ENCODE measurements around the gene DNMT1.
A peak's percentile ranks its signal among the peaks of the same experiment; 100 is the strongest.
"Not testable (repeated sequence)": the region's sequence is repeated elsewhere in the genome, so short reads cannot be mapped to it uniquely, and the experiment has no call there.

DNMT1 gene

DNA sequence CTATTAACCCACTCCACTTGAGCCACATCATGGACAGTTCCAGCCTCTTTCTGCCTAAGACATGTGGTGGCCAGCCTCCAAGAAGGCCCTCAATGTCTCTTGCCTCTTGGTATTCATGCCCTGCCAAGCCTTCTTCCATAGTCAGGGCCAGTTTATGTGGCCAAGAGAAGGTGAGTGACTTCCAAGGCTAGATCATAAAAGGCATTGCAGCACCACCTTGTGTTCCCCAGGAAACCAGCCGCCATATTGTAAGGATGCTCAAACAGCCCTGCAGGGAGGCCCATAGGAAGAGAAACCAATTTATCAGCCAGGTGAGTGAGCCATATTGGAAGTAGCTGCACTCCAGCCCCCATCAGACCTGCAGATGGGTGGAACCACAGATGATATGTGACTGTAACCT, 12.3 kb upstream of the DNMT1 start:
- H3K27me3 Mint-ChIP-seq = no peaks in the 10 kb centered on the region
- peaks cover 70% of the 10 kb centered on the region for H3K4me1 Mint-ChIP-seq (ENCODE audit: low read depth)
- peaks cover 15% of the 10 kb centered on the region for H3K36me3 Mint-ChIP-seq (ENCODE audit: low read depth)
- no peak overlapping the region for H3K4me3 Mint-ChIP-seq
- H3K9me3 Mint-ChIP-seq = peaks cover 11% of the 10 kb centered on the region
- H3K27ac Mint-ChIP-seq = peak overlapping the region; percentile 92
- intact Hi-C loops (cut with micrococcal nuclease) = no loop called here

DNA sequence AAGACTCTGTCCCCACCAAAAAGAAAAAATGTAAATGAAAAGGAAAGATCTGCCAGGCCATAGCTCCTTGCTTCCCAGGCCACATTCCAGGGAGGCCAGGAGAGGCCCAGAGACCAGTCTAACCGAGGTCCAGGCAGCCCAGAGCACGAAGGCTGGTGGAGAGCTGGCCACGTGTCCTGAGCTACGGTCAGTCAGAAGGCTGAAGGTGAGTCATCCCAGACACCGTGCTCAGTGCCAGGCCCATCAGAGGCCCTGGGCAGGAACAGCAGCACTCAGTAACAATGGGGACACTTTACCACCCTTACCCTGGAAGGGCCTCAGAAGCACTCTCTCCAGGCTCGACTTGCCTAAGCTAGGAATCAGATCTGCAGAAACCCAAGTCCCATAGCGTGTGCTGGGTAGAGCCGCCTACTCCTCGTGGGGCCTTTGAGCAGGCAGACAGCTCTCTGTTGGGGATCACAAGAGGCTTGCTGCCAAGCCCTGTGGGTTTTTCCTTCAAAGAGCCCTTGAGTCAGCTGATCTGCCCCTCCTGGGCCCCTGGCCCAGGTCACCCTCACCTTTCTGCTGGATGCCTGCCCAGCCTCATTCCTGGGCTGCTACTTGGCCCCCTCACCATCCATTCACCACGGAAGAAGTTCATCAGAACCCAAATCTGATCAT, 11.6 kb upstream of the DNMT1 start:
- Mint-ChIP-seq H3K4me3 (no peak overlapping the region), H3K36me3 (ENCODE audit: low read depth) (peaks cover 15% of the 10 kb centered on the region), H3K27ac (peak overlapping the region; percentile 92), H3K27me3 (no peaks in the 10 kb centered on the region), H3K9me3 (peaks cover 11% of the 10 kb centered on the region), H3K4me1 (ENCODE audit: low read depth) (peaks cover 65% of the 10 kb centered on the region)
- intact Hi-C loops (cut with micrococcal nuclease) = no loop called here

DNA sequence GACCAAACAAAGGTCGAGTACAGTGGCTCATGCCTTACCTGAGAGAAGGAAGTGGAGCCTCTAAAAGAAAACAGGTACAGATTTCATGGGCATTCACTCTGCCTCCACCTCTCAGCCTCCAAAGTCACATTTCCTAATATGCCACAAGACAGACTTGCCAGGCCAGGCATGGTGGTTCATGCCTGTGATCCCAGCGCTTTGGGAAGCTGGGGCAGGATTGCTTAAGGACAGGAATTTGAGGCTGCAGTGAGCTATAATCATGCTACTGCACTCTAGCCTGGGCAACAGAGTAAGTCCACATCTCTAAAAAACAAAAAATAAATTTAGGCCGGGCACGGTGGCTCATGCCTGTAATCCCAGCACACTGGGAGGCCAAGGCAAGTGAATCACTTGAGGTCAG, 10.9 kb upstream of the DNMT1 start:
- H3K4me3 Mint-ChIP-seq = no peak overlapping the region

DNA sequence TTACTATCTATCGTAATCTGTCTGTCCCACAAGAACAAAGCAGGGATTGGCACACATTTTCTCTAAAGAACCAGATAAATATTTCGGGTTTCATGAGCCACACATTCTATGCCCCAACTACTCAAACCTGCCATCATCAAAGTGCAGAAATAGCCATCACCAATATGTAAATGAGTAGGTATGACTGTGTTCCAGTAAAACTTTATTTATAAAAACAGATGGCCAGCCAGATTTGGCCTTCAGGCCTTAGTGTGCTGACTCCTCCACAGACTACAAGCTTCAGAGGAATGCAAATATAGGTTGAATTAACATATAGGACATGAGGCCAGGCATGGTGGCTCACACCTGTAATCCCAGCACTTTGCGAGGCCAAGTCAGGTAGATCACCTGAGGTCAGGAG, 8.9 kb upstream of the DNMT1 start:
- Mint-ChIP-seq H3K9me3 (peaks cover 11% of the 10 kb centered on the region), H3K27me3 (no peaks in the 10 kb centered on the region), H3K27ac (peak overlapping the region; percentile 32), H3K4me3 (no peak overlapping the region), H3K4me1 (ENCODE audit: low read depth) (peaks cover 70% of the 10 kb centered on the region), H3K36me3 (ENCODE audit: low read depth) (peaks cover 15% of the 10 kb centered on the region)
- intact Hi-C loops (cut with micrococcal nuclease) = no loop called here

More for the DNA sequence above, 10.9 kb upstream of the DNMT1 start:
- no peaks in the 10 kb centered on the region for H3K27me3 Mint-ChIP-seq
- H3K27ac Mint-ChIP-seq = peak overlapping the region; percentile 92
- H3K36me3 Mint-ChIP-seq (ENCODE audit: low read depth) = peaks cover 15% of the 10 kb centered on the region
- intact Hi-C loops (cut with micrococcal nuclease) = no loop called here
- peaks cover 65% of the 10 kb centered on the region for H3K4me1 Mint-ChIP-seq (ENCODE audit: low read depth)
- H3K9me3 Mint-ChIP-seq = peaks cover 11% of the 10 kb centered on the region

DNA sequence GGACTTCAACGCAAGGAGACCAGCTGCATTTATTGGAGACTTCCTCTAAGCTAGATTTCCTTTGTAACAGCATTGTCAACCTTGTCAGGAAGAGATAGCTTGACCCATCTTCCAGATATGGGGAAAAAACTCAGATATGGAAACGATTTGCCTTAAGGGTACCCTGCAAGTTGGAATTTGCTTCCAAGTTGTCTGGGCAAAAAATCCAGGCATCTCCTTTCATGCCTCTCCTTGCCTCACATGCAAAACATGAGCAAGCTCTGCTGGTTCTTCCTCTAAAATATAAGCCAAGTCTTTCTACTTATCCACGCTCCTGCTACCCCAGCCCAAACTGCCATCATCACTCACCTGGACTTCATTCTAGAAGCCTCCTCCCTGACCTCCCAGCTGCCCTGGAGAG, 6.4 kb upstream of the DNMT1 start:
- H3K4me1 Mint-ChIP-seq (ENCODE audit: low read depth) = peaks cover 66% of the 10 kb centered on the region
- H3K27ac Mint-ChIP-seq = peak overlapping the region; percentile 92
- no peaks in the 10 kb centered on the region for H3K9me3 Mint-ChIP-seq
- no peak overlapping the region for H3K4me3 Mint-ChIP-seq
- H3K36me3 Mint-ChIP-seq (ENCODE audit: low read depth) = peaks cover 14% of the 10 kb centered on the region
- intact Hi-C loops (cut with micrococcal nuclease) = no loop called here
- H3K27me3 Mint-ChIP-seq = no peaks in the 10 kb centered on the region

DNA sequence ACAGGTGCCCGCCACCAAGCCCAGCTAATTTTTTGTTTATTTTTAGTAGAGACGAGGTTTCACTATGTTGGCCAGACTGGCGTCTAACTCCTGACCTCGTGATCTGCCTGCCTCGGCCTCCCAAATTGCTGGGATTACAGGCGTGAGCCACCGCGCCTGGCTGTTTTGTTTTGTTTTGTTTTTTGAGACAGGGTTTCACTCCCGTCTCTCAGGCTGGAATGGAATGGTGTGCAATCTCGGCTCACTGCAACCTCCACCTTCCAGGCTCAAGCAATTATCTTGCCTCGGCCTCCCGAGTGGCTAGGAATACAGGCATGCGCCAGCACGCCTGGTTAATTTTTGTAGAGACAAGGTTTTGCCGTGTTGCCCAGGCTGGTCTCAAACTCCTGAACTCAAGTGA, 5.3 kb upstream of the DNMT1 start:
- peak overlapping the region; percentile 92 for H3K27ac Mint-ChIP-seq
- H3K9me3 Mint-ChIP-seq; H3K27me3 Mint-ChIP-seq; intact Hi-C loops (cut with micrococcal nuclease): not testable (repeated sequence)
- H3K36me3 Mint-ChIP-seq (ENCODE audit: low read depth) = peaks cover 11% of the 10 kb centered on the region
- peaks cover 62% of the 10 kb centered on the region for H3K4me1 Mint-ChIP-seq (ENCODE audit: low read depth)
- peak overlapping the region; percentile 30 for H3K4me3 Mint-ChIP-seq

DNA sequence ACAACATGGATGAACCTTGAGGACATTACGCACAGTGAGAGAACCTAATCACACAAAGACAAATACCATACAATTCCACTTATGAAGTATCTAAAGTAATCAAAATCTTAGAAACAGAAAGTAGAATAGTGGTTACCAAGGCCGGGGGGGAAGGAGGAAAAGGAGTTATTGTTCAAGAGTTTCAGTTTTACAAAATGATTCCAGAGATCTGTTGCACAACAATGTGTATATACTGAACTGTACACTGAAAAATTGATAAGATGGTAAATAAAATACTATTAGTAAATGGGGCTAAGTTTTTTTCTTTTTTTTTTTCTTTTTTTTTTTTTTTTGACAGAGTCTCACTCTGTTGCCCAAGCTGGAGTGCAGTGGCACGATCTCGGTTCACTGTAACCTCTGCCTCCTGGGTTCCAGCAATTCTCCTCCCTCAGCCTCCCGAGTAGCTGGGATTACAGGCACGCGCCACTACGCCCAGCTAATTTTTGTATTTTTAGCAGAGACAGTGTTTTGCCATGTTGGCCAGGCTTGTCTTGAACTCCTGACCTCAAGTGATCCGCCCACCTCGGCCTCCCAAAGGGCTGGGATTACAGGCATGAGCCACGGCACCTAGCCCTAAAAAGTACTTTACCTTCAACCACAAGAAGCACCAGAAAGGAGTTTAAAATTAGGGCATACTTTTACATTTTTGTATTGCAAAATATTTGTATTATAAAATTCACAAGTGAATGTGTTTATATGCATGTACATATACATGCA, 4.3 kb upstream of the DNMT1 start:
- not testable (repeated sequence) for H3K27me3 Mint-ChIP-seq, H3K9me3 Mint-ChIP-seq
- Mint-ChIP-seq H3K36me3 (ENCODE audit: low read depth) (peaks cover 16% of the 10 kb centered on the region), H3K4me3 (peak overlapping the region; percentile 52), H3K27ac (peak overlapping the region; percentile 92), H3K4me1 (ENCODE audit: low read depth) (peaks cover 59% of the 10 kb centered on the region)
- intact Hi-C loops (cut with micrococcal nuclease) = loop anchor here (5.0 kb wide), 1 partner anchor 33 kb away; the partner anchor contains the start of gene S1PR2

DNA sequence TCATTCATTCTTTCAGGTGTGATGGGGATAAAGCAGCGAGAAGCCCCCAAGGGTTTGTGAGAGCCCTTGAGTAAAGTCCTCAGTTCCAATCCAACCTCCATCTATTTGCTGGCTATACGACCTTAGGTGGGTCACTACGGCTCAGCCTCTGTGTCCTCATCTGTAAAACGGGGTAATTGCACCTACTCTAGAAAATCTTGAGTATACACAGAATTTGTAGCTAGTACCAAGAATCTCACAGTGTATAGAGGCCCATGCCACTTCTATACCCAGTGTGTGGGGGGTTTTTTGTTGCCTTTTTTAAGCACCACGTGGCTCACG, 406 bp upstream of the DNMT1 start:
- intact Hi-C loops (cut with micrococcal nuclease) = loop anchor here (2.0 to 5.0 kb wide), 2 partner anchors 16 to 37 kb away; partner anchors contain the start of gene S1PR2
- peaks cover 55% of the 10 kb centered on the region for H3K36me3 Mint-ChIP-seq (ENCODE audit: low read depth)
- peak overlapping the region; percentile 90 for H3K4me3 Mint-ChIP-seq
- H3K4me1 Mint-ChIP-seq (ENCODE audit: low read depth) = peaks cover 72% of the 10 kb centered on the region
- no peaks in the 10 kb centered on the region for H3K9me3 Mint-ChIP-seq
- H3K27me3 Mint-ChIP-seq = no peaks in the 10 kb centered on the region
- H3K27ac Mint-ChIP-seq = peak overlapping the region; percentile 85

DNA sequence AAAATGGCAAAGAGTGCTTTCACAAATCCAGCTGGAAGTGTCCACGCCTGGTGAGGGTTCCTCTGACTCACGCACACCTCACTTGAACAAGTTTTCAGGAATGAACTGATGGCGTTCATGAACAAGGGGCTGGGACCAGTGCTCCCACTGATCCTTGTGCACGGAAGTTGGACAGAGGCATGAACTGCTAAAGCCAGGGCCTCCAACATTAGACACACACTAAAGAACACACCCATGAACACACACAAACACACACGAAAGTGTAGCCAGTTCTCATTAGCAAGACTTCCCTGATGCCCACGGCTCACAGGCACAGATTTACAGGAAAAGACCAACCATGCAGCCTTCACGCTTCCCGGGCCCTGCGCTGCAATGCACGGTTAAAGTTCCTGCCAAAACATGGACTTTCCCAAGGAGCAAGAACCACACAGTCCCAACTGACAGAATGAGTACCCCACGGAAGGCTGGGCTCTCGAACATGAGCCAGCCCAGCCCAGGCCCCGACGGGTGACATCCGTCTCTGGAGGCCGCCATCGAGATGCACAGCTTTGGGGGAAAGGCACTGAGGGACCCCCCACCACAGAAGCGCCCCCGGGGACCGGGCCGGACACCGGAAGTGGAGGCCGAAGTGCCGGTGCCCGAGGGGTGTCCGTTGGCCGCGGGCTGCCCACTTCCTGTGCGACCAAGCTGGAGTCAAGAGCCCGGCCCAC, 808 bp downstream of the DNMT1 start:
- Mint-ChIP-seq H3K36me3 (ENCODE audit: low read depth) (peaks cover 67% of the 10 kb centered on the region), H3K27ac (peak overlapping the region; percentile 85), H3K27me3 (no peaks in the 10 kb centered on the region), H3K4me1 (ENCODE audit: low read depth) (peaks cover 69% of the 10 kb centered on the region), H3K4me3 (peak overlapping the region; percentile 90), H3K9me3 (no peaks in the 10 kb centered on the region)
- intact Hi-C loops (cut with micrococcal nuclease) = loop anchor here (2.0 kb wide), 1 partner anchor 17 kb away; no protein-coding TSS in a partner anchor

DNA sequence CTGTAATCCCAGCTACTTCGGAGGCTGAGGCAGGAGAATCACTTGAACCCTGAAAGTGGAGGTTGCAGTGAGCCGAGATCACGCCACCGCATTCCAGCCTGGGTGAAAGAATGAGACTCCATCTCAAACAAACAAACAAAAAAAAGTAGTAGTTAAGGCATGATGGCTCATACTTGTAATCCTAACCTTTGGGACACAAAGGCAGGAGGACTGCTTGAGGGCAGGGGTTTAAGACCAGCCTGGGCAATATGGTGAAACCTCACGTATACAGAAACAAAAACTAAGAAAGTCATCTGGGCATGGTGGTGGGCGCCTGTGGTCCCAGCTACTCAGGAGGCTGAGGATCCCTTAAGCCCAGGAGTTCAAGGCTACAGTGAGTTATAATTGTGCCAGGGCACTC, 1.8 kb downstream of the DNMT1 start:
- H3K27ac Mint-ChIP-seq = peak overlapping the region; percentile 85
- no peaks in the 10 kb centered on the region for H3K9me3 Mint-ChIP-seq
- peaks cover 77% of the 10 kb centered on the region for H3K36me3 Mint-ChIP-seq (ENCODE audit: low read depth)
- peak overlapping the region; percentile 90 for H3K4me3 Mint-ChIP-seq
- intact Hi-C loops (cut with micrococcal nuclease) = no loop called here
- H3K4me1 Mint-ChIP-seq (ENCODE audit: low read depth) = peaks cover 70% of the 10 kb centered on the region
- H3K27me3 Mint-ChIP-seq = no peaks in the 10 kb centered on the region

DNA sequence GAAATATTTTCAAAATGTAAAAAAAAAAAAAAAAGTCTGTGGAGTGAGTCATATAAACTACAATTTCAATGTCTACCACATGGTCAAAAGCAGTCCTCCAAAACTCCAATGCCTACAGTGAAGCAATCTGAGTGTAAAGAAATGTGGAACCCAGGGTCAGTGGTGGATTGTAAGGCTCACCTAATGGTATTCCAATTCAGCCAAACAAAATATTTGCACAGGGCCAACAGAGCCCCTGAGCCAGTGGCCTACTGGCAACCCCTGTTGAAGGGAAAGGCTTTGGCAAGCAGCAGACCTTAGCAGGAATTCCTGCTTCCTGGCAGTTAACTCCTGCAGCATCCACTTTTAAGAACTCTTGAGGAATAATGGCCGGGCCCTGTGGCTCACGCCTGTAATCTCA, 3.4 kb downstream of the DNMT1 start:
- intact Hi-C loops (cut with micrococcal nuclease) = no loop called here
- no peak overlapping the region for H3K4me3 Mint-ChIP-seq
- no peaks in the 10 kb centered on the region for H3K27me3 Mint-ChIP-seq
- no peaks in the 10 kb centered on the region for H3K9me3 Mint-ChIP-seq
- peaks cover 69% of the 10 kb centered on the region for H3K4me1 Mint-ChIP-seq (ENCODE audit: low read depth)
- peaks cover 88% of the 10 kb centered on the region for H3K36me3 Mint-ChIP-seq (ENCODE audit: low read depth)
- H3K27ac Mint-ChIP-seq = no peak overlapping the region

DNA sequence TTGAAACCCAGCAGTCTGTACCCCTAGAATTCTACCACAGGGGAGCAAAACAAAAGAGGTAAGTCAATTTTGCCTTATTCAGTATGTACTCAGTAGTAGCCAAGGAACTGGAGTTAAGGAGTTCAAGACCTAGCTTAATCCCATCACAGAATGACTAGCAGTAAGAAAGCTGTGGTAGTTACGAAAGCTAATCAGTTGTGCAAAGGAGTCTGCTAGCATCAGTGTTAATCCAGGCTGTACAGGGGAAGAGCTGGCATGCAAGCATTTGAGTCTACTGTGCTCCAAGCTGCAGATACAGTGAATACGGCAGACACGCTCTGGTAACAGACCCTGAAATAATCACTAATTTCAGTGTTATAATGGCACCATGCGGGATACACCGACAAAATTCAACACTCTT, 4.7 kb downstream of the DNMT1 start:
- no peaks in the 10 kb centered on the region for H3K9me3 Mint-ChIP-seq
- peaks cover 99% of the 10 kb centered on the region for H3K36me3 Mint-ChIP-seq (ENCODE audit: low read depth)
- peak overlapping the region; percentile 70 for H3K27ac Mint-ChIP-seq
- no peak overlapping the region for H3K4me3 Mint-ChIP-seq
- intact Hi-C loops (cut with micrococcal nuclease) = no loop called here
- H3K27me3 Mint-ChIP-seq = no peaks in the 10 kb centered on the region
- H3K4me1 Mint-ChIP-seq (ENCODE audit: low read depth) = peaks cover 59% of the 10 kb centered on the region

DNA sequence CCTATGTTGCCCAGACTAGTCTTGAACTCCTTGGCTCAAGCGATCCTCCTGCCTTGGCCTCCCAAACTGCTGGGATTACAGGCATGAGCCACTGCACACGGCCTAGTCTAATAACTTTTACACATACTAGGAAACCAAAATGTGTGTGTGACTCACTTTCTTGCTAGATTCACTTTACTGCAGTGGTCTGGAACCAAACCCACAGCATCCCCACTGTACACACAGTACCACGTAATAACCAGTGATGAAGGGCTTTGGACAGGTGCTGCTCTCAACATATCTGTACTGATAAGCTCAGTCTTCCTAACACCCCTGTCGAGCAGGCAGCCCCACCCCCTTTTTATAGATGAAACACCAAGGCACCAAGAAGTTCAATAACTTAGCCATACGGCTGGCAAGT, 5.1 kb downstream of the DNMT1 start:
- Mint-ChIP-seq H3K27ac (peak overlapping the region; percentile 70), H3K27me3 (no peaks in the 10 kb centered on the region), H3K36me3 (ENCODE audit: low read depth) (peaks cover 100% of the 10 kb centered on the region), H3K4me1 (ENCODE audit: low read depth) (peaks cover 60% of the 10 kb centered on the region), H3K9me3 (no peaks in the 10 kb centered on the region), H3K4me3 (no peak overlapping the region)
- intact Hi-C loops (cut with micrococcal nuclease) = no loop called here

DNA sequence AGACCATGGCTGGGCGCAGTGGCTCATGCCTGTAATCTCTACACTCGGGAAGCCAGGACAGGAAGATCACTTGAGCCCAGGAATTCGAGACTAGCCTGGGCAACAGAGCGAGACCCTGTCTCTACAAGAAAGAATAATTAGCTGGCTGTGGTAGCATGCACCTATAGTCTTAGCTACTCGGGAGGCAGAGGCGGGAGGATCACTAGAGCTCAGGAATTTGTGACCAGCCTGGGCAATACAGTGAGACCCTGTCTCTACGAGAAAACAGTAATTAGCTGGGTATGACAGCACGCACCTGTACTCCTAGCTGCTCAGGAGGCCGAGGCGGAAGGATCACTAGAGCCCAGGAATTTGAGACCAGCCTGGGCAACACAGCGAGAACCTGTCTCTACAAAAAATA, 7.4 kb downstream of the DNMT1 start:
- no peaks in the 10 kb centered on the region for H3K9me3 Mint-ChIP-seq
- no peaks in the 10 kb centered on the region for H3K27me3 Mint-ChIP-seq
- H3K4me3 Mint-ChIP-seq = no peak overlapping the region
- peaks cover 92% of the 10 kb centered on the region for H3K36me3 Mint-ChIP-seq (ENCODE audit: low read depth)
- peaks cover 56% of the 10 kb centered on the region for H3K4me1 Mint-ChIP-seq (ENCODE audit: low read depth)
- peak overlapping the region; percentile 65 for H3K27ac Mint-ChIP-seq
- intact Hi-C loops (cut with micrococcal nuclease) = no loop called here

Measured in dendritic cell treated with granulocyte-macrophage colony-stimulating factor and Interleukin-4, amounts not matched to agents 40 ng/mL and 50 ng/mL, for 4 days (primary cell).